Small intestine (tissue), 7 donors: ENCODE data around the gene NAALADL2. TPM values are rescaled to one million over a fixed set of nuclear protein-coding genes. Genes with fewer than 3 reads are reported as not detected.

Experiments used
- DNase-seq, 2 donors: peaks; one replicate each; pipeline versions ENCODE4 v3.0.0 to v3.0.0-alpha.2; 2013
- FAIRE-seq: peaks from 2 replicates; lab custom pipeline; 2012; peaks lifted over from hg19 to GRCh38; lab: Jason Lieb, UNC
- H3K27ac ChIP-seq, 3 donors: one replicate each; pipeline ENCODE4 v1.5.1; 2013; ENCODE audit warnings: low read length in 2 of 3, mild to moderate bottlenecking in 2 of 3, control low read depth in 1 of 3, inconsistent platforms in 1 of 3, low read depth in 1 of 3, moderate library complexity in 1 of 3
- H3K27me3 ChIP-seq, 3 donors: one replicate each; pipeline ENCODE4 v1.6.1; 2013; ENCODE audit warnings: low read length in 3 of 3, inconsistent platforms in 1 of 3; ENCODE audit not compliant: control insufficient read depth in 3 of 3, insufficient read depth in 3 of 3
- H3K36me3 ChIP-seq, 3 donors: one replicate each; pipeline ENCODE4 v1.6.1; 2013; ENCODE audit warnings: low read length in 3 of 3, inconsistent platforms in 1 of 3, low read depth in 1 of 3, mild to moderate bottlenecking in 1 of 3, moderate library complexity in 1 of 3; ENCODE audit not compliant: control insufficient read depth in 3 of 3, insufficient read depth in 2 of 3
- H3K4me1 ChIP-seq, 3 donors: one replicate each; pipeline ENCODE4 v1.6.1; 2013; ENCODE audit warnings: low read length in 2 of 3, inconsistent platforms in 1 of 3, low read depth in 1 of 3, mild to moderate bottlenecking in 1 of 3, moderate library complexity in 1 of 3; ENCODE audit not compliant: control insufficient read depth in 3 of 3, insufficient read depth in 2 of 3
- H3K4me3 ChIP-seq, 3 donors: one replicate each; pipeline ENCODE4 v1.5.1; 2013; ENCODE audit warnings: low read length in 3 of 3, control low read depth in 1 of 3, inconsistent platforms in 1 of 3, low read depth in 1 of 3, mild to moderate bottlenecking in 1 of 3, moderate library complexity in 1 of 3
- H3K9me3 ChIP-seq, 2 donors: one replicate each; pipeline ENCODE4 v1.6.1; 2013; ENCODE audit warnings: low read depth in 1 of 2, low read length in 1 of 2; ENCODE audit not compliant: control insufficient read depth in 2 of 2, insufficient read depth in 1 of 2
- WGBS, 3 donors: extraction: QIAGEN DNeasy Blood & Tissue Kit; methylation state at CpG; one replicate each; pipeline ENCODE4 v1.1.7; 2013; 5-methylcytosine and 5-hydroxymethylcytosine counted together
- polyA plus RNA-seq, 4 donors: library from polyadenylated mRNA; stranded (reverse) in 3 of 4; unstranded in 1 of 4; fragments of 200-250 nt in 3 of 4; fragments of 120-200 nt in 1 of 4; gene quantifications; one replicate each; pipeline versions ENCODE4 v1.2.1 to v1.2.3, GENCODE V29; 2013
- donor health status: healthy with polysubstance abuse.
- donor health status: control.
- donor health status: control.
- donor health status: Bipolar disorder and iron deficiency.
- donor health status: healthy.

NAALADL2 gene
- polyA plus RNA-seq, 4 donors = 0.22 to 7.8 (median 0.70) TPM

GRCh38 chr3:175851541-175851940, 992.4 kb downstream of the NAALADL2 start:
- FAIRE-seq (no peak), DNase-seq (no peak)
- Histone ChIP-seq H3K36me3 (no peaks in the 10 kb centered on the region), H3K27me3 (no peaks in the 10 kb centered on the region), H3K27ac (no peak overlapping the region), H3K4me3 (no peak overlapping the region), H3K4me1 (no peaks in the 10 kb centered on the region), H3K9me3 (no peaks in the 10 kb centered on the region)
- WGBS, 3 donors = 82 to 90% (median 84%) methylated on average over 7 of the region's 7 CpGs

- Histone ChIP-seq H3K4me1 (no peaks in the 10 kb centered on the region), H3K27me3 (no peaks in the 10 kb centered on the region), H3K27ac (no peak overlapping the region), H3K9me3 (no peaks in the 10 kb centered on the region), H3K4me3 (no peak overlapping the region), H3K36me3 (no peaks in the 10 kb centered on the region)
- FAIRE-seq (no peak), DNase-seq (no peak)
- 86 to 90% (median 87%) methylated on average over 1 of the region's 1 CpG for WGBS, 3 donors
These were observed 993.4 kb downstream of the NAALADL2 start for GRCh38 chr3:175852560-175852959.

GRCh38 chr3:175857666-175858270, 998.6 kb downstream of the NAALADL2 start:
- no peak for DNase-seq
- no peaks in the 10 kb centered on the region for H3K27me3 ChIP-seq
- no peak overlapping the region for H3K27ac ChIP-seq
- no peaks in the 10 kb centered on the region for H3K4me1 ChIP-seq
- no peak for FAIRE-seq
- H3K9me3 ChIP-seq = no peaks in the 10 kb centered on the region
- 77 to 82% (median 80%) methylated on average over 2 of the region's 2 CpGs for WGBS, 3 donors
- H3K4me3 ChIP-seq = no peak overlapping the region
- no peaks in the 10 kb centered on the region for H3K36me3 ChIP-seq
